Left ventricle myocardium inferior (tissue), 1 donor: ENCODE data around the gene SPSB4. TPM values are rescaled to one million over a fixed set of nuclear protein-coding genes. Genes with fewer than 3 reads are reported as not detected.

Experiments
- DNase-seq: peaks from one replicate; pipeline ENCODE4 v3.0.0-alpha.2; 2020
- H3K27ac ChIP-seq: fragments of 200-600 bp; replicated peaks from 2 replicates; pipeline ENCODE4 v1.8.0; 2021
- H3K27me3 ChIP-seq: fragments of 200-600 bp; 2 replicates; pipeline ENCODE4 v1.8.0; 2021; ENCODE audit warnings: low read depth
- H3K36me3 ChIP-seq: fragments of 200-600 bp; 2 replicates; pipeline ENCODE4 v1.8.0; 2021
- H3K4me1 ChIP-seq: fragments of 200-600 bp; 2 replicates; pipeline ENCODE4 v1.8.0; 2021
- H3K4me3 ChIP-seq: fragments of 200-600 bp; 2 replicates; pipeline ENCODE4 v1.8.0; 2021; ENCODE audit warnings: mild to moderate bottlenecking, moderate library complexity
- H3K9me3 ChIP-seq: fragments of 200-600 bp; replicated peaks from 2 replicates; pipeline ENCODE4 v1.8.0; 2021
- CTCF ChIP-seq: fragments of 200-600 bp; IDR thresholded peaks from 2 replicates; pipeline ENCODE4 v1.8.0; 2021; ENCODE audit warnings: antibody characterized with exemption, mild to moderate bottlenecking, borderline replicate concordance
- intact Hi-C: fragments of 100-400 bp; cut with micrococcal nuclease; formaldehyde crosslinking; loops from one replicate; pipeline ENCODE4 v1.11.0; 2022
- total RNA-seq: library from RNA; stranded (reverse); fragmentation: NEBNext Ultra II Directional; extraction: Animal tissue kit (Norgen Biotek cat#: 25700); gene quantifications from one replicate; pipeline ENCODE4 v1.2.1, GENCODE V29; 2021
- donor health status: DM: no; HTN: yes; CAD: no; lungs with severe emphysema.

The SPSB4 gene
- total RNA-seq, 1 donor from 2014 or later = 11.2 TPM

- Histone ChIP-seq H3K9me3 (no peaks in the 10 kb centered on the region), H3K4me1 (peaks cover 30% of the 10 kb centered on the region), H3K36me3 (no peaks in the 10 kb centered on the region), H3K27me3 (no peaks in the 10 kb centered on the region), H3K27ac (no peak overlapping the region), H3K4me3 (no peak overlapping the region)
- no peak for DNase-seq
- intact Hi-C loops = no loop called here
- no peak for TF ChIP-seq CTCF
Observed at GRCh38 chr3:141152130-141152529, 101.0 kb downstream of the SPSB4 start.

- Histone ChIP-seq H3K4me3 (no peak overlapping the region), H3K9me3 (no peaks in the 10 kb centered on the region), H3K36me3 (no peaks in the 10 kb centered on the region), H3K27me3 (no peaks in the 10 kb centered on the region), H3K27ac (no peak overlapping the region), H3K4me1 (peaks cover 30% of the 10 kb centered on the region)
- TF ChIP-seq CTCF = no peak
- intact Hi-C loops = no loop called here
- DNase-seq = peak; percentile 61
Observed at GRCh38 chr3:141152801-141153678, 101.9 kb downstream of the SPSB4 start.

GRCh38 chr3:141153679-141153966 is 102.5 kb downstream of the SPSB4 start:
- TF ChIP-seq CTCF = no peak
- no peaks in the 10 kb centered on the region for H3K27me3 ChIP-seq
- H3K36me3 ChIP-seq = no peaks in the 10 kb centered on the region
- intact Hi-C loops = no loop called here
- no peak overlapping the region for H3K4me3 ChIP-seq
- no peak for DNase-seq
- peaks cover 30% of the 10 kb centered on the region for H3K4me1 ChIP-seq
- H3K27ac ChIP-seq = no peak overlapping the region
- no peaks in the 10 kb centered on the region for H3K9me3 ChIP-seq

- no peak overlapping the region for H3K4me3 ChIP-seq
- intact Hi-C loops = no loop called here
- DNase-seq = no peak
- no peaks in the 10 kb centered on the region for H3K27me3 ChIP-seq
- no peaks in the 10 kb centered on the region for H3K4me1 ChIP-seq
- TF ChIP-seq CTCF = no peak
- no peaks in the 10 kb centered on the region for H3K36me3 ChIP-seq
- H3K27ac ChIP-seq = peak overlapping the region; percentile 17
- H3K9me3 ChIP-seq = peaks cover 27% of the 10 kb centered on the region
Observed at GRCh38 chr3:141164852-141165251, 113.7 kb downstream of the SPSB4 start.

- TF ChIP-seq CTCF = no peak
- Histone ChIP-seq H3K4me1 (no peaks in the 10 kb centered on the region), H3K27me3 (no peaks in the 10 kb centered on the region), H3K36me3 (no peaks in the 10 kb centered on the region), H3K9me3 (peaks cover 10% of the 10 kb centered on the region), H3K4me3 (no peak overlapping the region), H3K27ac (no peak overlapping the region)
- intact Hi-C loops = no loop called here
- DNase-seq = no peak
Observed at GRCh38 chr3:141167681-141168080, 116.5 kb downstream of the SPSB4 start.
